K562 (cell line): ENCODE data around the gene GADD45G. TPM values are rescaled to one million over a fixed set of nuclear protein-coding genes. Genes with fewer than 3 reads are reported as not detected.

Experiments
- ATAC-seq: fragments of 200-7000 bp; cut with Tn5 transposase; 3 replicates; pipeline ENCODE4 v1.9.1; 2020; ENCODE audit warnings: moderate library complexity
- BruUV-seq: library from RNA; stranded (reverse); fragments of 400-500 nt; replicated peaks from 2 replicates; lab custom pipeline; 2021; lab: Mats Ljungman, UMichigan
- CTCF ChIA-PET: fragments of 300-600 bp; formaldehyde crosslinking; extraction: SDS; loops from one replicate; lab custom pipeline; 2021; ENCODE audit warnings: low intra/inter-chr PET ratio; lab: Yijun Ruan, JAX
- POLR2A ChIA-PET: fragments of 300-600, 350-650 bp; sonication (Branson Sonifier 250); formaldehyde crosslinking; extraction: SDS; loops from one replicate; lab custom pipeline; 2021; ENCODE audit warnings: antibody characterized with exemption, inconsistent platforms; lab: Yijun Ruan, JAX
- DNase-seq, 4 experiments: peaks; one replicate each; pipeline versions ENCODE4 v3.0.0 to v3.0.0-alpha.2; 2011 to 2018; ENCODE audit warnings: low spot score in 3 of 4, mixed read lengths in 3 of 4; ENCODE audit errors: extremely low read depth in 1 of 4
- FAIRE-seq: peaks from 2 replicates; lab custom pipeline; 2011; peaks lifted over from hg19 to GRCh38; lab: Jason Lieb, UNC
- H2AFZ ChIP-seq: 2 replicates; pipeline ENCODE4 v1.6.0; 2011; ENCODE audit warnings: low read depth, low read length, control low read depth, inconsistent platforms
- H3K27ac ChIP-seq: fragments of 200-600 bp; 3 replicates; pipeline ENCODE4 v1.8.0; 2011; ENCODE audit warnings: low read depth, mild to moderate bottlenecking, control low read depth, inconsistent platforms, low read length, moderate library complexity, mixed read lengths; ENCODE audit errors: extremely low read depth
- H3K27me3 ChIP-seq, 2 experiments: fragments of 300-600 bp in 1 of 2; 2 replicates in 1 of 2; 3 replicates in 1 of 2; pipeline versions ENCODE4 v1.6.0 to v1.8.0; 2011; ENCODE audit warnings: inconsistent platforms in 2 of 2, low read length in 2 of 2, mild to moderate bottlenecking in 1 of 2, mixed read lengths in 1 of 2, moderate library complexity in 1 of 2; ENCODE audit not compliant: control insufficient read depth in 2 of 2, insufficient read depth in 2 of 2
- H3K36me3 ChIP-seq: fragments of 300-600 bp; 3 replicates; pipeline ENCODE4 v1.8.0; 2011; ENCODE audit warnings: mild to moderate bottlenecking, low read length, inconsistent platforms; ENCODE audit not compliant: control insufficient read depth, insufficient read depth
- H3K4me1 ChIP-seq, 2 experiments: fragments of 200-600 bp in 1 of 2; replicated peaks in 1 of 2; 2 replicates in 1 of 2; 3 replicates in 1 of 2; pipeline versions ENCODE4 v1.5.1 to v1.8.0; 2011; ENCODE audit warnings: inconsistent platforms in 2 of 2, low read length in 2 of 2, mild to moderate bottlenecking in 1 of 2, mixed read lengths in 1 of 2, moderate library complexity in 1 of 2; ENCODE audit not compliant: control insufficient read depth in 2 of 2, insufficient read depth in 2 of 2
- H3K4me2 ChIP-seq: 2 replicates; pipeline ENCODE4 v1.6.1; 2011; ENCODE audit warnings: low read length, control low read depth, inconsistent platforms, mixed read lengths; ENCODE audit not compliant: insufficient read depth
- H3K4me3 ChIP-seq: fragments of 200-600 bp; sonication (generic), shearing (Covaris generic); 2 replicates; pipeline ENCODE4 v1.5.1; 2016; ENCODE audit warnings: control low read depth, inconsistent platforms
- H3K79me2 ChIP-seq: fragments of 200-600 bp; 3 replicates; pipeline ENCODE4 v1.8.0; 2011; ENCODE audit warnings: low read length, inconsistent platforms; ENCODE audit not compliant: control insufficient read depth, insufficient read depth
- H3K9ac ChIP-seq, 2 experiments: 2 replicates each; pipeline versions ENCODE4 v1.6.0 to v1.6.1; 2011; ENCODE audit warnings: low read depth in 2 of 2, low read length in 2 of 2, control low read depth in 1 of 2, inconsistent platforms in 1 of 2, mild to moderate bottlenecking in 1 of 2, mixed read lengths in 1 of 2; ENCODE audit not compliant: insufficient read depth in 1 of 2
- H3K9me1 ChIP-seq: one replicate; pipeline ENCODE4 v1.6.0; 2011; ENCODE audit warnings: inconsistent platforms, mild to moderate bottlenecking, low read length, moderate library complexity; ENCODE audit not compliant: control insufficient read depth, insufficient read depth
- H3K9me3 ChIP-seq: replicated peaks from 2 replicates; pipeline ENCODE4 v1.5.1; 2011; ENCODE audit warnings: low read depth, low read length, inconsistent platforms; ENCODE audit not compliant: control insufficient read depth, insufficient read depth
- H4K20me1 ChIP-seq: replicated peaks from 2 replicates; pipeline ENCODE4 v1.6.1; 2011; ENCODE audit warnings: low read length, inconsistent platforms, mixed read lengths; ENCODE audit not compliant: control insufficient read depth, insufficient read depth
- ARHGAP35 ChIP-seq: fragments of 450-650 bp; IDR thresholded peaks from 2 replicates; pipeline ENCODE4 v1.6.1; 2018; ENCODE audit not compliant: partially characterized antibody
- ARID1B ChIP-seq: fragments of 450-650 bp; IDR thresholded peaks from 2 replicates; pipeline ENCODE4 v1.6.1; 2016; ENCODE audit warnings: antibody characterized with exemption, mild to moderate bottlenecking, inconsistent platforms
- ARID3A ChIP-seq: IDR thresholded peaks from 2 replicates; pipeline ENCODE4 v1.6.1; 2012; ENCODE audit warnings: low read depth, low read length, improper control_type of control experiment, borderline replicate concordance
- CBFB ChIP-seq: sonication (generic); formaldehyde crosslinking; IDR thresholded peaks from 2 replicates; pipeline ENCODE4 v1.4.0; 2020; ENCODE audit warnings: mild to moderate bottlenecking, missing genetic modification reagents
- CGGBP1 ChIP-seq: fragments of 250-450 bp; sonication (Bioruptor Pico); IDR thresholded peaks from 2 replicates; pipeline ENCODE4 v1.9.0; 2021; ENCODE audit warnings: mild to moderate bottlenecking
- COPS2 ChIP-seq: fragments of 450-650 bp; conservative IDR thresholded peaks from 2 replicates; pipeline ENCODE4 v1.6.1; 2016; ENCODE audit warnings: mild to moderate bottlenecking, moderate library complexity
- DEAF1 ChIP-seq: fragments of 450-650 bp; formaldehyde crosslinking; IDR thresholded peaks from 2 replicates; pipeline ENCODE4 v1.4.0; 2020; ENCODE audit warnings: mild to moderate bottlenecking, moderate library complexity
- DLX4 ChIP-seq: fragments of 250-450 bp; sonication (Bioruptor Pico); IDR thresholded peaks from 2 replicates; pipeline ENCODE4 v1.6.1; 2021; ENCODE audit warnings: mild to moderate bottlenecking
- GTF2B ChIP-seq: IDR thresholded peaks from 2 replicates; pipeline ENCODE4 v1.6.1; 2011; ENCODE audit not compliant: insufficient read length; ENCODE audit errors: extremely low read depth
- GTF2F1 ChIP-seq: IDR thresholded peaks from 2 replicates; pipeline ENCODE4 v1.6.1; 2011; ENCODE audit warnings: low read depth, low read length, improper control_type of control experiment
- MYNN ChIP-seq, 2 experiments: sonication (generic); formaldehyde crosslinking in 1 of 2; IDR thresholded peaks; 2 replicates each; pipeline versions ENCODE4 v1.5.0 to v1.6.1; 2016 to 2020; ENCODE audit warnings: antibody characterized with exemption in 1 of 2, missing genetic modification reagents in 1 of 2
- NCOA1 ChIP-seq: fragments of 450-650 bp; IDR thresholded peaks from 2 replicates; pipeline ENCODE4 v1.6.1; 2016; ENCODE audit warnings: low read depth
- NFE2L1 ChIP-seq: fragments of 450-650 bp; IDR thresholded peaks from 2 replicates; pipeline ENCODE4 v1.6.1; 2016; ENCODE audit warnings: missing genetic modification characterization, low read depth, mild to moderate bottlenecking, missing compliant biosample characterization, moderate library complexity, borderline replicate concordance
- RB1 ChIP-seq: fragments of 450-650 bp; IDR thresholded peaks from 2 replicates; pipeline ENCODE4 v1.6.1; 2017; ENCODE audit warnings: low read depth, mild to moderate bottlenecking
- SP2 ChIP-seq: IDR thresholded peaks from 2 replicates; pipeline ENCODE4 v1.6.1; 2011; ENCODE audit warnings: mild to moderate bottlenecking, low read depth, low read length, moderate library complexity; ENCODE audit not compliant: poor library complexity, severe bottlenecking; ENCODE audit errors: extremely low read depth
- TBP ChIP-seq: optimal IDR thresholded peaks from 2 replicates; pipeline ENCODE3; 2011; ENCODE audit warnings: low read depth, low read length, improper control_type of control experiment
- ZNF347 ChIP-seq: fragments of 450-650 bp; formaldehyde crosslinking; IDR thresholded peaks from 2 replicates; pipeline ENCODE4 v1.4.0; 2020; ENCODE audit warnings: low read depth, mild to moderate bottlenecking, moderate library complexity
- WGBS: fragments of 100-300 bp; shearing (Covaris generic); methylation state at CpG from one replicate; pipeline ENCODE4 v1.1.6; 2016; ENCODE audit warnings: low coverage, mixed read lengths; ENCODE audit not compliant: insufficient coverage; ENCODE audit errors: missing lambda C conversion rate; 5-methylcytosine and 5-hydroxymethylcytosine counted together
- in situ Hi-C: fragments of 300-500 bp; cut with MboI; formaldehyde crosslinking; loops from 4 replicates; pipeline ENCODE4 v1.15.0; 2018; ENCODE audit warnings: inconsistent platforms, mixed read lengths
- intact Hi-C: fragments of 100-400 bp; cut with micrococcal nuclease; formaldehyde crosslinking; loops from 2 replicates; pipeline ENCODE4 v1.14.2; 2022
- polyA plus RNA-seq, 8 experiments: library from polyadenylated mRNA; depleted of rRNA in 4 of 8; stranded (reverse) in 5 of 8; unstranded in 3 of 8; fragments of >200 nt; fragmentation: Nextera tagmentation in 2 of 8; fragmentation: Illumina TruSeq in 1 of 8; extraction: Ambion mirVana in 2 of 8; extraction: Trizol in 1 of 8; gene quantifications; 2 replicates each; pipeline versions ENCODE4 v1.2.1 to v1.2.3, GENCODE V29; 2011 to 2014; ENCODE audit warnings: inconsistent platforms in 1 of 8, missing spikeins in 1 of 8
- total RNA-seq, 7 experiments: library from RNA; depleted of rRNA in 6 of 7; stranded (reverse); fragments of >200 nt in 6 of 7; fragmentation: Illumina TruSeq in 2 of 7; extraction: Trizol in 2 of 7; gene quantifications; 2 replicates each; pipeline versions ENCODE4 v1.2.1 to v1.2.3, GENCODE V29; 2011 to 2021; ENCODE audit warnings: low replicate concordance in 1 of 7

The GADD45G gene
- total and polyA plus RNA-seq, 9 of the 15 experiments (the other 6 are each of a cell fraction or from before 2014, with no cell fraction given) = 0.20 to 0.34 TPM; not detected in 7

- H3K79me2 ChIP-seq = no peaks in the 10 kb centered on the region
- 12% methylated on average over 8 of the region's 8 CpGs for WGBS
- ATAC-seq = no peak
- H4K20me1 ChIP-seq = 0 out of 2 replicates have a peak, but pooled peaks cover 3% of the 10 kb centered on the region
- H2AFZ ChIP-seq = no peak overlapping the region
- H3K4me3 ChIP-seq = no peak overlapping the region
- intact Hi-C loops = loop anchor here (10.0 kb wide), 2 partner anchors 55 to 125 kb away; no protein-coding TSS in a partner anchor
- H3K27ac ChIP-seq = no peak overlapping the region
- no peak for DNase-seq
- BruUV-seq = no TSS peak
- H3K9me3 ChIP-seq = no peaks in the 10 kb centered on the region
- H3K4me2 ChIP-seq = no peak overlapping the region
- no peaks in the 10 kb centered on the region for H3K36me3 ChIP-seq
- in situ Hi-C loops = no loop called here
- POLR2A ChIA-PET = interaction anchor here (0.6 kb wide), 1 partner anchor 11 kb away, joined by 3 read pairs; no protein-coding TSS in a partner anchor
- no peak overlapping the region for H3K9ac ChIP-seq
- no peak for TF ChIP-seq GTF2F1
- TF ChIP-seq GTF2B = no peak
- TF ChIP-seq COPS2 = no peak
- no peak for TF ChIP-seq NCOA1
- TF ChIP-seq SP2 = no peak
- no peak for TF ChIP-seq ARHGAP35
- TF ChIP-seq DEAF1 (CRISPR knock-in tag) = no peak
- TF ChIP-seq ARID3A = no peak
- TF ChIP-seq ZNF347 (CRISPR knock-in tag) = no peak
- no peak for TF ChIP-seq DLX4 (CRISPR knock-in tag)
- TF ChIP-seq MYNN (IDR thresholded peaks at IDR 0.05) = no peak
- TF ChIP-seq MYNN (CRISPR knock-in tag; IDR thresholded peaks at IDR 0.05) = no peak
- TF ChIP-seq NFE2L1 (tag) = no peak
- no peak for TF ChIP-seq RB1
- TF ChIP-seq ARID1B = no peak
- no peak for TF ChIP-seq TBP
- no peak for TF ChIP-seq CGGBP1 (CRISPR knock-in tag)
- no peak for TF ChIP-seq CBFB (CRISPR knock-in tag)
- H3K4me1 ChIP-seq = peaks cover 10 to 19% of the 10 kb centered on the region in 2 experiments; a peak in 4 of 5 replicates
- H3K9me1 ChIP-seq = no peaks in the 10 kb centered on the region
- peaks cover 0 to 9% of the 10 kb centered on the region in 2 experiments; a peak in 1 of 5 replicates for H3K27me3 ChIP-seq
- no peak for FAIRE-seq
- CTCF ChIA-PET = no interaction called here
These were observed 4.7 kb downstream of the GADD45G start for GRCh38 chr9:89609426-89610006.
